ENCODE data around the gene TNFAIP8L1. TPM values are rescaled to one million over a fixed set of nuclear protein-coding genes. Genes with fewer than 3 reads are reported as not detected.
A peak's percentile ranks its signal among the peaks of the same experiment; 100 is the strongest.

Gene TNFAIP8L1
- polyA plus RNA-seq (2011; rRNA removed): 3.7 and 4.8 TPM in 2 replicates
- polyA minus RNA-seq (2011; rRNA and poly(A)+ RNA removed): 2.8 and 3.4 TPM in 2 replicates

DNA sequence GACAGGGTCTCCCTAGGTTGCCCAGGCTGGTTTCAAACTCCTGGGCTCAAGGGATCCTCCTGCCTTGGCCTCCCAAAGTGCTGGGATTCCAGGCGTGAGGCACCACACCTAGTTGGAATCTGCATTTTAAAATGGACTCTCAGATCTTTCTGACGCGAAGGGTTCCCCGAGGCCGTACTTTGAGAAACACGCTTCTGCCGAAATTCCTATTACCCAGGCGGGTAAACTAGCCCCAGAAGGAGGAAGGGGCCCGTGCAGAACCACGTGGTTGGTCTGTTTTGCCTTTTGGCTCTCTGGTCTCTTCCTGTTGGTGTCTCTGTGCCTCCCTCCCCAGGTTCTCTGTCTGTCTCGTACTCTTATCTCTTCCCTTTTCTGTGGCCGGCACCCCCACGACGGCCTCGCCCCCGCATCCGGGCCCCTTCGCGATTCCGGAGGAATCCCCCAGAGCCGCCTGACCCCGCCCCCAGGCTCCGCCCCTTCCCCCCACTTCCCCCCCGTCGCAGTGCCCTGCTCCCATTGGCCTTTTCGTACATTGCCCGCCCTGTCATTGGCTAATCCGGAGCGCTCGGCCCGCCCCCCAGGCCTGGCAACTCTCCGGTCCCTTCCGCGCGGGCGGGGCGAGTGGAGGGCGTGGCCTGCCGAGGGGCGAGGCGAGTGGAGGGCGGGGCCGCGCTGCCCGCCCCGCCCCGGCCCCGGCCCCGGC lies at the start of gene TNFAIP8L1:
Gene TNFAIP8L1, plus strand, starts transcription at position 689 of the 703 bp plus-strand sequence. CDS start 12,354 bp downstream, outside the sequence.
- H3K36me3 ChIP-seq (ENCODE audit: control insufficient read depth, insufficient read depth, low read length): no peaks in the 10 kb centered on the region
- TF ChIP-seq, protein P1, sequence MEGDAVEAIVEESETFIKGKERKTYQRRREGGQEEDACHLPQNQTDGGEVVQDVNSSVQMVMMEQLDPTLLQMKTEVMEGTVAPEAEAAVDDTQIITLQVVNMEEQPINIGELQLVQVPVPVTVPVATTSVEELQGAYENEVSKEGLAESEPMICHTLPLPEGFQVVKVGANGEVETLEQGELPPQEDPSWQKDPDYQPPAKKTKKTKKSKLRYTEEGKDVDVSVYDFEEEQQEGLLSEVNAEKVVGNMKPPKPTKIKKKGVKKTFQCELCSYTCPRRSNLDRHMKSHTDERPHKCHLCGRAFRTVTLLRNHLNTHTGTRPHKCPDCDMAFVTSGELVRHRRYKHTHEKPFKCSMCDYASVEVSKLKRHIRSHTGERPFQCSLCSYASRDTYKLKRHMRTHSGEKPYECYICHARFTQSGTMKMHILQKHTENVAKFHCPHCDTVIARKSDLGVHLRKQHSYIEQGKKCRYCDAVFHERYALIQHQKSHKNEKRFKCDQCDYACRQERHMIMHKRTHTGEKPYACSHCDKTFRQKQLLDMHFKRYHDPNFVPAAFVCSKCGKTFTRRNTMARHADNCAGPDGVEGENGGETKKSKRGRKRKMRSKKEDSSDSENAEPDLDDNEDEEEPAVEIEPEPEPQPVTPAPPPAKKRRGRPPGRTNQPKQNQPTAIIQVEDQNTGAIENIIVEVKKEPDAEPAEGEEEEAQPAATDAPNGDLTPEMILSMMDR (IDR thresholded peaks at IDR 0.05; ENCODE audit: insufficient read depth, low read depth, low read length): no peak
- H3K27me3 ChIP-seq (ENCODE audit: control insufficient read depth, insufficient read depth, low read length): no peaks in the 10 kb centered on the region
- DNase-seq (ENCODE audit: low read depth): peak; percentile 25
- POLR2A ChIA-PET: no interaction called here
- CTCF ChIA-PET: no interaction called here
- peak within 1 kb of the TSS; percentile 72 for H3K4me3 ChIP-seq (ENCODE audit: low read depth, low read length)

DNA sequence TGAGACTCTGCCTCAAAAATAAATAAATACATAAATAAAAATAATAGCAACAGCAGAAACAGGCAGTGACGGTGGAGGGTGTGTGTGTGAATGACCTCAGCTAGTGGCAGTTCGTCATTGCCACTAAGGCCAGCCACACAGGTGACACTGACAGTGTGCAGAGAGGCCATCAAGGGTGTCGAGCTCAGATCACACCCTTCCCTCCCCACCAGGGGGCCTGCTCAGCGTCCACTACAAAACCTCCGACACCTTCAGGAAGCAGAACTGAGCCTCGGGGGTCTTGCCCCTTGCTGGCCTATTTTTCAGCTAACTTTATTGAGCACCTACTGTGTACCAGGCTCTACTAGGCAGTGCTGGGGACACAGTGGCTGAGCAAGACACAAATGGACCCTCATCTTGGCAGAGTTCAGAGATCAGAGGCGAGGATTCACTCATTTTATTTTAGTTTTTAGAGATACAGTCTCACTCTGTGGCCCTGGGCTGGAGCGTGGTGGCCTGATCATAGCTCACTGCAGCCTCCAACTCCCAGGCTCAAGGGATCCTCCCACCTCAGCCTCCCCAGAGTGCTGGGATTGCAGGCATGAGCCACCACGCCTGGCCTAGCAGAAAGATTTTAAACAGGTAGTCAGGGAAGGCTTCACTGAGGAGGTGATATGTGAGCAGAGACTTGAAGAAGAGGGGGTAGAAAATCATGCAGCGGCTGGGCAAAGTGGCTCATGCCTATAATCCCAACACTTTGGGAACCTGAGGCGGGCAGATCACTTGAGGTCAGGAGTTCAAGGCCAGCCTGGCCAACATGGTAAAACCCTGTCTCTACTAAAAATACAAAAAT lies 49.5 kb upstream of the TNFAIP8L1 start:
- no peak for DNase-seq (ENCODE audit: low read depth)
- Histone ChIP-seq H3K36me3 (ENCODE audit: control insufficient read depth, insufficient read depth, low read length) (no peaks in the 10 kb centered on the region), H3K4me3 (ENCODE audit: low read depth, low read length) (no peak overlapping the region), H3K27me3 (ENCODE audit: control insufficient read depth, insufficient read depth, low read length) (peaks cover 17% of the 10 kb centered on the region)
- CTCF ChIA-PET: interaction anchor here (0.9 to 1.8 kb wide), 6 partner anchors 9 to 47 kb away, joined by 3 to 7 read pairs (median 5); no protein-coding TSS in a partner anchor
- TF ChIP-seq, protein P1 (IDR thresholded peaks at IDR 0.05; ENCODE audit: insufficient read depth, low read depth, low read length): peak; percentile 47
- POLR2A ChIA-PET: no interaction called here

DNA sequence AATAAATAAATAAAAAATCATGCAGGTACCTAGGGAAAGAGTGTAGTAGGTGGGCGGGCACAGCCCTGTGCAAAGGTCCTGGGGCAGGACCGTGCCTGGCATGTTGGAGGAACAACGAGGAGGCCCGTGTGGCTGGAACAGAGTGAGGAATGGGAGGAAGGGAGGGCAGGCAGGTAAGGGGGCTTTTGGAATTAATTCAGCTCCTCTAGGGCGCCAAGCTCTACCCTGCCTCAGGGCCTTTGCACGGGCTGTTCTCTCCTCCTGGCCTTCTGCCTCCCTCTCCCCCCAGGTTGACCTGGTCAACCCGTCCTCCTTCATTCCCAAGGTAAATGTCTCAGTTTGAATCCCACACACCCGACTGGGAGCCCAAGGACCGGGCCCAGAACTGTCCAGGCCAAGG lies 48.8 kb upstream of the TNFAIP8L1 start:
- peaks cover 10% of the 10 kb centered on the region for H3K27me3 ChIP-seq (ENCODE audit: control insufficient read depth, insufficient read depth, low read length)
- ChIA-PET POLR2A (no interaction called here), CTCF (interaction anchor here (1.5 to 1.8 kb wide), 4 partner anchors 10 to 46 kb away, joined by 4 to 6 read pairs (median 5); no protein-coding TSS in a partner anchor)
- no peak for DNase-seq (ENCODE audit: low read depth)
- H3K36me3 ChIP-seq (ENCODE audit: control insufficient read depth, insufficient read depth, low read length): no peaks in the 10 kb centered on the region
- TF ChIP-seq, protein P1 (IDR thresholded peaks at IDR 0.05; ENCODE audit: insufficient read depth, low read depth, low read length): no peak
- H3K4me3 ChIP-seq (ENCODE audit: low read depth, low read length): no peak overlapping the region

DNA sequence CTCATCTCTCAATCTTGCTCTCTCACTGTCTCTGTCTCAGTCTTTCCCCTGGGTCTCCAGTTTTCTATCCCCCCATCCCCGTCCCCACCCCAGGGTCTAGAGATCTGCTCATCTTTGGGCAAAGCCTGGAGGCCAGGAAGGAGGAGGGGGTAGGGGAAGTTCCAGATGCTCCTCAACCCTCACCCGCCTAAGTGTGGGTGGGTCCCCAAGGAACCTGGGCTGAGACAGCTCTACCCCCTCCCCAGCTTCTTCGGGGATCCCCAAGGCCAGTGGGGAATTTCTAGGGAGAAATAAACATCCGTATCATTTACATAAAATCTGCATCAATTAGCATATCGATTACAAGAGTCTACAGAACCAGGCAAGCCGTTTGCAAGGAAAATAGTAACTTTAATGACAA lies 48.0 kb upstream of the TNFAIP8L1 start:
- H3K27me3 ChIP-seq (ENCODE audit: control insufficient read depth, insufficient read depth, low read length): peaks cover 8% of the 10 kb centered on the region
- POLR2A ChIA-PET: no interaction called here
- DNase-seq (ENCODE audit: low read depth): no peak

More for the DNA sequence above, 48.0 kb upstream of the TNFAIP8L1 start:
- H3K36me3 ChIP-seq (ENCODE audit: control insufficient read depth, insufficient read depth, low read length): no peaks in the 10 kb centered on the region
- CTCF ChIA-PET: interaction anchor here (2.7 kb wide), 1 partner anchor 15 kb away, joined by 14 read pairs; no protein-coding TSS in a partner anchor
- no peak overlapping the region for H3K4me3 ChIP-seq (ENCODE audit: low read depth, low read length)
- TF ChIP-seq, protein P1 (IDR thresholded peaks at IDR 0.05; ENCODE audit: insufficient read depth, low read depth, low read length): no peak
